GM06990 (cell line): Measurements from ENCODE around the gene PTCH2.
"Not testable (repeated sequence)": the region's sequence is repeated elsewhere in the genome, so short reads cannot be mapped to it uniquely, and the experiment has no call there.

Source experiments
- DNase-seq: peaks from one replicate; pipeline ENCODE4 v3.0.0-alpha.2; 2011; ENCODE audit not compliant: insufficient read length; ENCODE audit errors: extremely low read depth
- H3K27me3 ChIP-seq: replicated peaks from 2 replicates; pipeline ENCODE4 v1.6.0; 2011; ENCODE audit warnings: low read length; ENCODE audit not compliant: control insufficient read depth, insufficient read depth
- H3K36me3 ChIP-seq: 2 replicates; pipeline ENCODE4 v1.5.1; 2011; ENCODE audit warnings: low read length; ENCODE audit not compliant: control insufficient read depth, insufficient read depth
- H3K4me3 ChIP-seq: replicated peaks from 2 replicates; pipeline ENCODE4 v1.5.1; 2011; ENCODE audit warnings: low read depth, mild to moderate bottlenecking, control low read depth, low read length
- CTCF ChIP-seq: IDR thresholded peaks from 2 replicates; pipeline ENCODE4 v1.5.1; 2011; ENCODE audit warnings: low read length, control low read depth, mild to moderate bottlenecking, inconsistent platforms; ENCODE audit not compliant: insufficient read depth, poor library complexity, severe bottlenecking

The PTCH2 gene

GRCh38 chr1:44848456-44849181, 5.6 kb upstream of the PTCH2 start:
- TF ChIP-seq CTCF, result no peak
- Histone ChIP-seq H3K27me3 (no peaks in the 10 kb centered on the region), H3K4me3 (no peak overlapping the region), H3K36me3 (peaks cover 2% of the 10 kb centered on the region; the same call in 1 of the 2 replicates)
- no peak for DNase-seq

- DNase-seq, result no peak
- H3K4me3 ChIP-seq, result no peak overlapping the region
- H3K27me3 ChIP-seq, result no peaks in the 10 kb centered on the region
- TF ChIP-seq CTCF, result no peak
- peaks cover 2% of the 10 kb centered on the region; the same call in 1 of the 2 replicates for H3K36me3 ChIP-seq
Observed at GRCh38 chr1:44847845-44848244, 4.8 kb upstream of the PTCH2 start.

- H3K27me3 ChIP-seq, result no peaks in the 10 kb centered on the region
- H3K36me3 ChIP-seq, result peaks cover 2% of the 10 kb centered on the region; the same call in 1 of the 2 replicates
- DNase-seq, result no peak
- TF ChIP-seq CTCF, result no peak
- H3K4me3 ChIP-seq, result no peak overlapping the region
Observed at GRCh38 chr1:44846985-44847384, 3.9 kb upstream of the PTCH2 start.

GRCh38 chr1:44842486-44842861, 579 bp downstream of the PTCH2 start:
- Histone ChIP-seq H3K27me3 (no peaks in the 10 kb centered on the region), H3K36me3 (no peaks in the 10 kb centered on the region), H3K4me3 (peak overlapping the region; percentile 40)
- no peak for DNase-seq
- no peak for TF ChIP-seq CTCF

GRCh38 chr1:44839576-44839975, 3.5 kb downstream of the PTCH2 start:
- no peak for DNase-seq
- no peak for TF ChIP-seq CTCF
- Histone ChIP-seq H3K27me3 (no peaks in the 10 kb centered on the region), H3K4me3 (no peak overlapping the region), H3K36me3 (no peaks in the 10 kb centered on the region)

- not testable (repeated sequence) for H3K27me3 ChIP-seq, DNase-seq, H3K36me3 ChIP-seq
Observed at GRCh38 chr1:44838294-44838693, 4.8 kb downstream of the PTCH2 start.

More at GRCh38 chr1:44838294-44838693, 4.8 kb downstream of the PTCH2 start:
- H3K4me3 ChIP-seq, result not testable (repeated sequence)
